Measurements from ENCODE around the gene SRSF10. TPM values are rescaled to one million over a fixed set of nuclear protein-coding genes. Genes with fewer than 3 reads are reported as not detected.
A peak's percentile ranks its signal among the peaks of the same experiment; 100 is the strongest.

The SRSF10 gene
- total RNA-seq, 4 donors from 2014 or later, result 53.6 to 89.7 (median 56.6) TPM

GRCh38 chr1:23953020-23953419 is 27.1 kb downstream of the SRSF10 start:
- WGBS, result 88% methylated on average over 3 of the region's 3 CpGs
- no peak for TF ChIP-seq CTCF (IDR thresholded peaks at IDR 0.05)
- no peak for TF ChIP-seq POLR2A (IDR thresholded peaks at IDR 0.05; ENCODE audit: low read depth)
- TF ChIP-seq EP300 (IDR thresholded peaks at IDR 0.05), result no peak
- no peak for TF ChIP-seq POLR2AphosphoS5 (IDR thresholded peaks at IDR 0.05)
- H3K27ac ChIP-seq (replicated peaks in 1 of 4), result no peak overlapping the region
- no peak overlapping the region for H3K4me3 ChIP-seq
- H3K27me3 ChIP-seq, result no peaks in the 10 kb centered on the region
- intact Hi-C loops (cut with DNase I), result no loop called here
- peaks cover 6 to 28% (median 18%) of the 10 kb centered on the region in 4 donors for H3K4me1 ChIP-seq
- no peaks in the 10 kb centered on the region for H3K36me3 ChIP-seq
- no peaks in the 10 kb centered on the region for H3K9me3 ChIP-seq
- DNase-seq (ENCODE audit: extremely low spot score), result no peak

- intact Hi-C loops (cut with DNase I), result no loop called here
- H3K9me3 ChIP-seq, result no peaks in the 10 kb centered on the region
- no peak for DNase-seq (ENCODE audit: extremely low spot score)
- no peaks in the 10 kb centered on the region for H3K4me1 ChIP-seq
- no peaks in the 10 kb centered on the region for H3K36me3 ChIP-seq
- H3K27ac ChIP-seq (replicated peaks in 1 of 4), result no peak overlapping the region
- no peak overlapping the region for H3K4me3 ChIP-seq
- no peaks in the 10 kb centered on the region for H3K27me3 ChIP-seq
- TF ChIP-seq POLR2AphosphoS5 (IDR thresholded peaks at IDR 0.05) (no peak), CTCF (IDR thresholded peaks at IDR 0.05) (no peak), POLR2A (IDR thresholded peaks at IDR 0.05; ENCODE audit: low read depth) (no peak), EP300 (IDR thresholded peaks at IDR 0.05) (no peak)
Observed at GRCh38 chr1:23947366-23947765, 32.8 kb downstream of the SRSF10 start.

GRCh38 chr1:23936481-23937176 is 43.5 kb downstream of the SRSF10 start:
- Histone ChIP-seq H3K27me3 (no peaks in the 10 kb centered on the region), H3K9me3 (no peaks in the 10 kb centered on the region), H3K4me3 (no peak overlapping the region), H3K4me1 (peaks cover 0 to 2% (median under 1%) of the 10 kb centered on the region in 4 donors), H3K36me3 (no peaks in the 10 kb centered on the region), H3K27ac (replicated peaks in 1 of 4) (no peak overlapping the region)
- TF ChIP-seq CTCF (IDR thresholded peaks at IDR 0.05), result no peak
- TF ChIP-seq POLR2AphosphoS5 (IDR thresholded peaks at IDR 0.05), result no peak
- TF ChIP-seq EP300 (IDR thresholded peaks at IDR 0.05), result no peak
- no peak for TF ChIP-seq POLR2A (IDR thresholded peaks at IDR 0.05; ENCODE audit: low read depth)
- WGBS, result 65% methylated on average over 6 of the region's 6 CpGs
- DNase-seq (ENCODE audit: extremely low spot score), result no peak
- intact Hi-C loops (cut with DNase I), result no loop called here

GRCh38 chr1:23931491-23931880 is 48.6 kb downstream of the SRSF10 start:
- 77% methylated on average over 1 of the region's 1 CpG for WGBS
- H3K4me1 ChIP-seq, result peaks cover 3 to 15% (median 11%) of the 10 kb centered on the region in 4 donors
- no peak for TF ChIP-seq POLR2AphosphoS5 (IDR thresholded peaks at IDR 0.05)
- H3K27me3 ChIP-seq, result no peaks in the 10 kb centered on the region
- intact Hi-C loops (cut with DNase I), result no loop called here
- no peaks in the 10 kb centered on the region for H3K9me3 ChIP-seq
- no peak for DNase-seq (ENCODE audit: extremely low spot score)
- peak overlapping the region in 1 of 4 donors; percentile 24 for H3K4me3 ChIP-seq
- peak overlapping the region; percentile 57 to 77 (median 64) for H3K27ac ChIP-seq (replicated peaks in 1 of 4)
- H3K36me3 ChIP-seq, result no peaks in the 10 kb centered on the region

GRCh38 chr1:23930861-23931490 is 49.2 kb downstream of the SRSF10 start:
- TF ChIP-seq POLR2AphosphoS5 (IDR thresholded peaks at IDR 0.05) (peak in 1 of 2 donors; percentile 44), POLR2A (IDR thresholded peaks at IDR 0.05; ENCODE audit: low read depth) (no peak)
- WGBS, result 42% methylated on average over 11 of the region's 11 CpGs
- Histone ChIP-seq H3K27ac (replicated peaks in 1 of 4) (peak overlapping the region; percentile 57 to 77 (median 64)), H3K36me3 (no peaks in the 10 kb centered on the region), H3K9me3 (no peaks in the 10 kb centered on the region), H3K4me3 (peak overlapping the region in 3 of 4 donors; percentile 2 to 24 (median 12)), H3K4me1 (peaks cover 3 to 15% (median 11%) of the 10 kb centered on the region in 4 donors), H3K27me3 (no peaks in the 10 kb centered on the region)
- no peak for DNase-seq (ENCODE audit: extremely low spot score)
- intact Hi-C loops (cut with DNase I), result no loop called here

Measured in esophagus muscularis mucosa (tissue), 4 donors.